ENCODE data around the gene TRIM41.

Gene TRIM41

DNA sequence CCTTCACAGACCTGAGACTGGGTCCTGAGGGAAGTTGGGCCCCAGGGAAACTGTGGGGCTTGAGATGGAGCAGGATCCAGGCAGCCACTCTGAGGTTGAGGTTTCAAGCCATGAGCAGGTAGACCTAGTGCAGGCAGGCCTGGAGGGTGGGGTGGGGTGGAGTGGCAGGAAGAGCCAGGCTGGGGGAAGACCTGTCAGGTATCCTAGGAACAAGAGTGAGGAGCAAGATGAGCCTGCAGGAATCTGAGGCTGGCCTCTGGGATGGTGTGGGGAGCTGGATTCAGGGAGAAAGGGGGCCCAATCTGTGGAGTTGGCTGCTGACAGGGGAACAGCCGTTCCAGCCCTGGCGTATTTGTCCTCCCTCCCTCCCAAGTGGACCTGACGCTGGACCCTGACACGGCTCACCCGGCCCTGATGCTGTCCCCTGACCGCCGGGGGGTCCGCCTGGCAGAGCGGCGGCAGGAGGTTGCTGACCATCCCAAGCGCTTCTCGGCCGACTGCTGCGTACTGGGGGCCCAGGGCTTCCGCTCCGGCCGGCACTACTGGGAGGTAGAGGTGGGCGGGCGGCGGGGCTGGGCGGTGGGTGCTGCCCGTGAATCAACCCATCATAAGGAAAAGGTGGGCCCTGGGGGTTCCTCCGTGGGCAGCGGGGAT, 10.8 kb downstream of the TRIM41 start:
- no peak for FAIRE-seq

DNA sequence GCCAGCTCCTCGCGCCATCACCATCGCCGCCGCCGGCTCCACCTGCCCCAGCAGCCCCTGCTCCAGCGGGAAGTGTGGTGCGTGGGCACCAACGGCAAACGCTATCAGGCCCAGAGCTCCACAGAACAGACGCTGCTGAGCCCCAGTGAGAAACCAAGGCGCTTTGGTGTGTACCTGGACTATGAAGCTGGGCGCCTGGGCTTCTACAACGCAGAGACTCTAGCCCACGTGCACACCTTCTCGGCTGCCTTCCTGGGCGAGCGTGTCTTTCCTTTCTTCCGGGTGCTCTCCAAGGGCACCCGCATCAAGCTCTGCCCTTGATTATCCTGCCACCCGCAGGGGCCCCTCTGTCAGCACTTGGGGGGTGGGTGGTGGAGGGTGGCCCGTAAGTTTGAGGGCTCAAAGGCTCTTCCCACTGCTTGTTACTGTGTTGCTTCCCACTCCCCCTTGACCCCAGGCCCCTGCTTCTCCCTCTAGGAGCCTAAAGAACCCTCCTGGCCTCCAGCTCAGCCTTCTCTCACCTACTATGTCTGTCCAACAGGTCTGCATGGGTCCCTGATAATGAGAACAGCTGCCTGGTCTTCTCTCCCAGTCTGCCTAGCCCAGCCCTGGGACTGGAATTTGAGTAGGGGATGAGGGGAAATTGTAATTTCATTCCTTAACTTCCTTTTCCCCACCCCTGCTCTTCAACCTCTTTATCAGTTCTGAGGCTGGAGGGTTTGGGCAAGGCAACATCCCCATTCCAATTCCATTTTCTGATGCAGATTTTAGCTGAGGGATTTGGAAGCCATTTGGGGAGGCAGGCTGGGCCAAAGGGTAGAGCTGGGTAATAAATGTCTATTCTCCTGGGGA, 11.6 kb downstream of the TRIM41 start:
- FAIRE-seq, result no peak

DNA sequence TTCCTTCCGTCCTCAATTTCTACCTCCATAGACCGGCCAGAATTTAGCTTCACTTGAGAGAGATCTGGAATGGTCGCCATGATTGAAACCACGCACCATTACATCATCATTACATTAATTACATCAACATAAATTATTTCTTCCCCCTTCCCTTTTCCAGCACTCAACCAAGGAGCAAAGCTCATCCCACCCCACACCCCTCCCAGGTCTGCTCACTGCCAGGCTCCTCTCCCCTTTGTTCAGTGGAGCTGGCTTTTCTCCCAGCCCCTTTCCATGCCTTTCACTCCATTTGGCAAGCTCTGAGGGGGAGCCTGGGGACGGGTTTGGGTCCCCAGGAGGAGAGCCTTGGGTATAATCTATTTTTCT, 12.2 kb downstream of the TRIM41 start:
- FAIRE-seq, result no peak

DNA sequence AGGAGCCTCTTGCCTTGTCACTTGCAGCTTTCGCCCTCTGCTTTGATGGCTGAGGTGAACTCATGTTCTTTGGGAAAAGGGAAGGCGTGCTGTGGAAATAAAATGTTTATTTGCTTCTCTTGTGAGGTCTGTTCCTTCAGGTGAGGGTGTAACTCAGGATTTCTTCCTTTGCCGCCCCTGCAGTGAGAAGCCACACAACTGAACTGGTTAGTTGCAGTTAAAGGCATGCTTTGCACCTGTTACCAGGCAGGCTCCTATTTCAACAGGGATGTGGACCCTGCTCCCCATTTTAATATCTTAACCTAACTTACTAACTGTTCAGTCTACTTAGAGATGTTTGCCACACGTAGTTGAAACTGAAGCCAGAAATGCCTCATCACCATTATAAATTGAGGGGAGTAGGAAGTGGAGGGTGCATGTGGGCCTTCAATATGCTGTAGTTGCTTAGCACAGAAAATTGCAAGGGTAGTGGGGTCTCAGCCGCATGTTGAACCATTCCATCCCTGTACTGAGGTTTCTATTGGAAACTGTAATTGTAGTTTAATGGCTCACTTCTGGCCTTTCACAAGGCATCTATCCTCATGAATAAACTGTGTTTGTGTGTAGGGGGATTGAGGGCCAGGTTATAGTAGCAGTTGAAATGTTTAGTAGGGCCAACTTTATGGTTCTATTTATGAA, 12.7 kb downstream of the TRIM41 start:
- no peak for FAIRE-seq

DNA sequence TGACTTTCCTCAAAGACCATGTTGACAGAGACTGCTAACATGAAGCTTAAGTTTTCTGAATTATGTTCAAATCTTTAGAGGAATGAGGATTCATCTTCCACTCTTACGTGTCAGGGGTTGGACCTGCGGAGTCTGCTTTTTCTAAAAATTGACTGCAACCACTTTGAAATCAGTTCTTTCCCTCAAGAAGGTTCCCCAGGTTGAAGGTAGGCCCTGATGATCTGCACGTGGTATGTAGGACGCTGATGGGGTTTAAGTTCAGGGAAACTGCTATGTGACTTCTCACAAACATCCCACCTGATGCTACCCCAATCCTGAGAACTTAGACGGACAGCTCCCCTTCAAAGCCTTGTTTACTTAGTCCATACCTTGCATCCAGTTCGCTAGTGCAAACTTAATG, 13.4 kb downstream of the TRIM41 start:
- no peak for FAIRE-seq

DNA sequence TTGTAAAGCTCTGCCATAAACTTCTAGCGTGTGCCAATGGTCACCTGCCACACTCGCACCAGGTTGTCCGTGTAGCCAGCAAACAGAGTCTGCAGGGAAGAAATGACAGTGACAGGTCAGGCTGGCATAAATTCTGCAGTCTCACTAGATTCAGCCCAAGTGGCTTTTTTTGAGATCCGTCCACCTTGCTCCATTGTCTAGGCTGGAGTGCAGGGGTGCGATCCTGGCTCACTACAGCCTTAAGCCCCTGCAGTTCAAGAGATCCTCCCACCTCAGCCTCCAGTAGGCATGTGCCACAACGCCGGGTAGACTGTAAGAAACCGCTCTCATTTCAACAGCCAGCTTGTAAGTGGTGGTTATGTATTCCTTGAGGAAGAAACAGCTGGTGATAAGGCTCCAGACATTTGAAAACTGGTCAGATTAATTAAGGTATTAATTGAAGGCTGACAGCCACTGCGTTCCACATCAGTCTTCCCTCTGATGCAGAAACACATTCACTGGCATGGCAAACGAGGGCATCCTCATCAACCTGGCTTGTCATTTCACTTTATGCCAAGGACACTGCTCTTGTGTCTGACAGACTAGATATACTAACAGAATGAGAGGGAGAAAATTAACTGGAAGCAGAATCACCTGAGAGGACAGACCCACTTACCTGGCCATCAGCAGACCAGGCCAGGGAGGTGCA, 14.0 kb downstream of the TRIM41 start:
- FAIRE-seq, result no peak

DNA sequence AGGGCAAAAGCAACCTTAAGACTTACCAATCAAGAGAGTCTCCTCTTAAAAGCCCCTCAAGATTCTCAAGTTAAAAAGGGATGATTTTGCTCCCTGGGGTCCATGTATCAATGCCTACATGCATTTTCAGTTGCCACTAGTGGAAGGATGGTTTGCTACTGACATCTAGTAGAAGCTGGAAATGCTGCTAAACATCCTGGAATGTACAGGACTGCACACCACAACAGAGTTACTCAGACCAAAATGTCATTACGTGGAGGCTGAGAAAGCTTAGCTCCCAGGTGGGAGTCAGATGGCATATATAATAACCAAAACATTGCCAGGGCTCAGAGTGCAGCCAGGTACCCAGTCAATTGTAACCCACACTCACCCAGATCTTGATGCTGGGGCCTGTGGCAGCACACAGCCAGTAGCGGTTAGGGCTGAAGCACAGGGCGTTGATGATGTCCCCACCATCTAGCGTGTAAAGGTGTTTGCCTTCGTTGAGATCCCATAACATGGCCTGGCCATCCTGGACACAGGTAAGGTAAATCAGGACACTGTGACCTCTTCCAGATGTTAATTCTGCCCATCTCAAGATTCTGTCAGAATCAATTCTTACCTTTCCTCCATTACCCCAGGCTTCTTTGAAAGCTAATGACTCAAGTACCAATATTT, 14.8 kb downstream of the TRIM41 start:
- no peak for FAIRE-seq

DNA sequence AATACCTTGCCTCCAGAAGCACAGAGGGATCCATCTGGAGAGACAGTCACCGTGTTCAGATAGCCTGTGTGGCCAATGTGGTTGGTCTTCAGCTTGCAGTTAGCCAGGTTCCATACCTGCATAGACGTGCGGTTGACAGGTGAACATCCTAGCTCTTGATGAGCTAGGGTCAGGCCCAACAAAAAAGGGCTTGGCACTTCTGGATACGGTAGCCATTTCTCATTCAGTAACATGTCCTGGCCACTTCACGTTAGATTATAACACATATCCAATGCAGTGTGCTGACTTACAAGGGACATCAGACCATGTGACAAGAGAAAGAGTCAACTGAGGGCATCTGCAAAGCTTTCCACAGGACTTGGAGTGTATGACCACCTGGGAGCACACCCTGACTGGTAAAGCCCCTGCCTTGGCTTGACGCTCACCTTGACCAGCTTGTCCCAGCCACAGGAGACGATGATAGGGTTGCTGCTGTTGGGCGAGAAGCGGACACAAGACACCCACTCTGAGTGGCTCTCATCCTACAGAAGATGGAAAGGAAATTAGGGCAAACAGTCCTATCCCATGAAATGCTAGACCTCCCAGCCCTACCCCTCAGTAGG, 16.1 kb downstream of the TRIM41 start:
- no peak for FAIRE-seq

DNA sequence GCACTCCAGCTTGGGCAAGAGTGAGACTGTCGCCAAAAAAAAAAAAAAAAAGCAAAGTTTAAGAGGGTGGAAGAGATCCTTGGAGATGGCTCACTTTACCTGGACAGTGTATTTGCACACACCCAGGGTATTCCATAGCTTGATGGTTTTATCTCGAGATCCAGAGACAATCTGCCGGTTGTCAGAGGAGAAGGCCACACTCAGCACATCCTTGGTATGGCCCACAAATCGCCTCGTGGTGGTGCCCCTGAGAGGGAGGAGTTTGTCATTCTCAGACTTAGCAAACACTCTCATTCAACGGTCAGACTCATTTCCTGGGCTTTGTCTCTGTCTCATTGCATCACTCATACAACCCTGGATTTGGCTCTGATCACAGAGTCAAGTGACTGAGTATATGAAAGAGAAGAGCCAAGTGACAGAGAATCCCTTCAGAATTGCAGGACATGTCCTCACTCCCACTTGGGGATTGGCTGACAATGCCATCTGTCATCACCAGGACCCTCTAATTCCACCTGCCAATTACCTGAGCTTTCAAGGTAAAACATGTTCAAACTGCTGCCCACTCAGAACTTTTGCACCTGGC, 18.4 kb downstream of the TRIM41 start:
- FAIRE-seq, result no peak

DNA sequence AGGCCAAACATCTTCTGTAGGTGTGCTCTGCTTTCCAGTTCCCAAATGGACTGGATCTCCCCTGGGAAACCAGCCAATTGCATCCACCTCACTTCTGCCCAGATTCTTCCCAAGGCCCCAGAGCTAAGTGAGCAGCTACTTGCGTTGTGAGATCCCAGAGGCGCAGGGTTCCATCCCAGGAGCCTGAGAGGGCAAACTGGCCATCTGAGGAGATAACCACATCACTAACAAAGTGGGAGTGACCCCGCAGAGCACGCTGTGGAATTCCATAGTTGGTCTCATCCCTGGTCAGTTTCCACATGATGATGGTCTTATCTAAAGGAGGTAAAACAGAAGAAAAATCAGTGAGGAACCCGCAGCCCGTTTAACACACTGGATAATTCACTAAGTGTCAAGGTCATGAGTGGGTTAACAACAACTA, 19.0 kb downstream of the TRIM41 start:
- no peak for FAIRE-seq

DNA sequence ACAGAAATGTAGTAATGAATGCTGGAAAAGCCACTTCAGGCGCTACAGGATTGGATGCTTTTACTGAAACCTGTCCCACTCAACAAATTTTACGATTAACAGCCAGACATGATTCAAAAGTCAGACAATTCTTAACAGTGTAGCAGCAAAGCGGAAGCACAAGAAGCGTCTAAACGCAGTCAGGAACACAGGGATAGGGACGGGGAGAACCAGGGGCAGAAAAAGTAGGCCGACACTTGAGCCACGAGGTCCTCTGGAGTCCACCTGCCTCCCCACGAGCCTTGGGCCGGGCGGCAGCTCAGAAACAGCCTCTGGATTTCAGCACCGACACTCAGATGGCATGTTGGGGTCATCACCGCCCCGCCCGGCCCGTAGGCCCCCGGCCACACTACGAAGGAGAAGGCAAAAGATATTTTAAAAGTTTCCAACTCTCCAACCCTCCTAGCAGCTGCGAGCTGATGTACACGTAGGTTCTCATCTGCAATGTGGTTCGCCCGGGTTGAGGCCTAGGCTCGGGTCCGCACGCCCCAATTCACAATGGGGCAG, 20.0 kb downstream of the TRIM41 start:
- no peak for FAIRE-seq

DNA sequence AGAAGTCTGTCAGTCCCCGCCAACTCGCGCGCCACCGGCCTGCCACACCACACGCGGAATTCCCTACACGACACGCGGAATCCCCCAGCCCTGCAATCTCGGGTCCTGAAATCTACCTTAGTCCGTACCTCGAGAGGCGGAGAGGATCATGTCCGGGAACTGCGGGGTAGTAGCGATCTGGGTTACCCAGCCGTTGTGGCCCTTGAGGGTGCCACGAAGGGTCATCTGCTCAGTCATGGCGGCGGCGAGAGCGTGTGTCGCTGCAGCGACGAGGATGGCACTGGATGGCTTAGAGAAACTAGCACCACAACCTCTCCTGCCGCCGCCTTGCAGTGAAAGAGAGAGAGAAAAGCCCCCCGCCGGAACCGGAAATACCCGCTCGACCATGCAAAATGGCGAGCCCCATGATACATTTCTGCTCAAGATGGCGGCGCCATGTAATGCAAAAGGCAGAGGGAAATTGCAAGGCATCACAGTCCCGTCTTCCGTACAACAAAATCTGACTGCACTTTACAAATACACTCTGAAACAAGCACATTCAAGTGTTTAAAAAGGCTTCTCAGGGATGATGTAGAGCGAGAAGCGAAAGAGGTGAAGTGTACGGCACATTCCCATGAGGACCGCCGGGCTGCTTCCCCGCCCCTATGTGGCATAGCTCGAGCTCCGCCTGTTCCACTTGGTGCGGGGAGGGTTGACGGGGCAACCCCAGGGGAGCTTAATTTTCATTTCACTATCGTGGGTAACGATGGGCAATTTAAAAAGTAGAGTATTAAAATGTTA, 20.7 kb downstream of the TRIM41 start, which contains the start of gene RACK1:
TSS of gene RACK1 (minus strand) at position 343 of the 780 bp plus-strand sequence. CDS start at position 237, 106 bp downstream.
- no peak for FAIRE-seq

DNA sequence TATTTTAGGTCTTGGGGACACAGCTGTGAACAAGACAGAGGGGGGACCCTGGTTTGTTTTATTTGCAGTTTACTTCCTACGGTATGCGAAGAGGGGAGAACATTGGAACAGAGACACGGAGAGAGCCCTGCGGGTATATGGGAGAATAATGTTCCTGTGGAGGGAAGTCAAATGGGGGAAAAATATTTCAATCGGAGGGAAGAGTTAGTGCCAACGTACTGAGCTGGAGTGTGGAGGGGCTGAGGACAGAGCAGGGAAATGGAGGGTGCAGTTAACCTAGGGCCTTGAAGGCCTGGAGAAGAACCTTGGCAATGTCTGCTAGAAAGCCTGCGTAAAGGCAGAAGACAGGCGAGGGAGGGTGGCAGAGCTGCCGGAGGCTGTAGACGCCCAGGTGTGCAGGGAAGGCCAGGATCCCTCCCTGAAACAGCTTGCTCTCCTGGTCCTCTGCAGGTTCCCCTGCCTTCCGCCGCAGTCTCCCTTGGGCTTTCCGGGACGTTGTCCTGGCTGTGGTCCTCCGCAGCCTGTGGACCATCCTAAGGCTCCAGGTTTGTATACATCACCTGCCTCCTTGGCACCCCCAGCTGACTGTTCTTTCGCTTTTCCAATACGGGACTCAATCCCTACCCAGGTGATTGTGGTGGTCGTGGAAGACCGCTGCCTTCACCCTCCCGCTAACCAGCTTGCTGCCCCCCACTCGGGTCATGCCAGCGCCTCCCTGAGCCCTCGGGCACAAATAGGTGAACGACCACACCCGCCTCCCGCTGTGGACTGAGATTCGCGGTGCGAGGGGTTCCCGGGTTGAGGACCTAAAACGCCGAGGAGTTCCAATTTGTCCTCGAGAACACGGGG, 22.6 kb downstream of the TRIM41 start:
- no peak for FAIRE-seq

DNA sequence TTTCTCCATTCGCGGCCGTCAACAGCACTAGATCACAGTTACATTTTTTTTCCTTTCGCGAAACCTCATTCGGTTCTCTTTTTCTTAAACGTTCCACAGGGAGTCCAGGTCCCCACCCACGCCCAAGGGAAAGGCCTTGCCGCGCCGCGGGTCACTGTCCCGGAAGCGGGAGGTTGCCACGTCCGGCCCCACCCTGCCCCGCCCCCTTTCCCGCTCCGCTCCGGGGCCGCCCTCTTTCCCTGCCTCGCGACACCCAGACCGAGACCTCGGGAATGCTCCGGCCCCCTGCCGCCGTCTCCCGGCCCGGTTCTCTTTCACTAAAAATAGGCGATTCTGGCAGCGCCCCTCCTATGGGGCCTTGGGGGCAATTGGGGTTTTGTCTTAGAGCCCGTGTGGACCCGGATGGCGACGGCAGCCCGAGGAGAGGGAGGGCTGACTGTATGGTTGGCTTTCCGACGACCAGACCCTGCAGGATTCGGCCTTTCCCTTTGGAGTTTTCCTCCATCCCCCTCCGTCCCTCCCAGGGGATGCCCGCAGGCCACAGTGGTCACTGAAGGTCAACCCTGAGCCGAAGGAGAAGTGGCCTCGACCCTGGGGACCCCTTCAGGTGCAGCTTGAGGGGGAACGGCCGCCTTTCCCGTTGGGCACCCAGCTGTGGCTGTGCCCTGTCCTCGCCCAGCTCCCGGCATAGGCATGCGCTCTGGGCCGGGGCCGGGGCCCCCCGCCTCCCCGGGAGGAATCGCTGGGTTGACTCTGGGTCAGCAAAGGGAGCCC, 23.4 kb downstream of the TRIM41 start:
- no peak for FAIRE-seq

DNA sequence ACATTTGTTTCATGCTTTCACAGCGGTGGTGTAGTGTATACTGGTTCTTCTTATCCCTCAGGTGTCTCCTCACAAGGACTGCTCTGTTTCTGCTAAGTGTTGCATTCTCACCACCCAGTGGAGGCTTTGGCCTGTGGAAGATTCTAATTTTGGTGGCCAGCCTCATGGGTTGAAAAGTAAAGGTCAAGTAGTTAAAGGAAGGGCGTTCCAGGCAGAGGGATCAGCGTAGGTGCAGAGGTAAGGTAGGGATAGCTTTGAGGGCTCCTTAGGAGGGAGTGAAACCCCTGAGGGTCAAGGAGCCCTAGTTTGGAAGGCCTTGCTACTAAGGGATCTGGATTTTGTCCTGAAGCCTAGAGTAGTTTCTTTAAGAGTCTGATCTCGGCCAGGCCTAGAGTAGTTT, 25.2 kb downstream of the TRIM41 start:
- no peak for FAIRE-seq

DNA sequence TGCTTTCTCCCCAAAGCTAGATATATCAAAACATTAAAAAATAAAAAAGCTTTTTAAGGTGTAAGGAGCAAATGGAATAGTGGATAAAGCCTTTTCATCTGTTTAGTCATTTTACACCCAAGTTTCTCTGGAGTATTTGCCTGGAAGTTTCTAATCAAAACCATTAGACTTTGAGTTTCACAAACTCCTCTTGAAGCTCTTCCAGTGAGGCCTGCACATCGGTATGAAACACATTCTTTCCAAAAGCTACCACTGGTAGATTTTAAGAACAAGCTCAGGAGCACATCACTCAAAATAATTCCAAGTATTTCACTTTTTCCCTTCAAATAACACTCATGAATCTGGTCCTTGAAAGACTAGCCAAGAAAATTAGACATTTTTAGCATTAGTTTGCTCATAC, 32.2 kb downstream of the TRIM41 start:
- FAIRE-seq, result no peak

DNA sequence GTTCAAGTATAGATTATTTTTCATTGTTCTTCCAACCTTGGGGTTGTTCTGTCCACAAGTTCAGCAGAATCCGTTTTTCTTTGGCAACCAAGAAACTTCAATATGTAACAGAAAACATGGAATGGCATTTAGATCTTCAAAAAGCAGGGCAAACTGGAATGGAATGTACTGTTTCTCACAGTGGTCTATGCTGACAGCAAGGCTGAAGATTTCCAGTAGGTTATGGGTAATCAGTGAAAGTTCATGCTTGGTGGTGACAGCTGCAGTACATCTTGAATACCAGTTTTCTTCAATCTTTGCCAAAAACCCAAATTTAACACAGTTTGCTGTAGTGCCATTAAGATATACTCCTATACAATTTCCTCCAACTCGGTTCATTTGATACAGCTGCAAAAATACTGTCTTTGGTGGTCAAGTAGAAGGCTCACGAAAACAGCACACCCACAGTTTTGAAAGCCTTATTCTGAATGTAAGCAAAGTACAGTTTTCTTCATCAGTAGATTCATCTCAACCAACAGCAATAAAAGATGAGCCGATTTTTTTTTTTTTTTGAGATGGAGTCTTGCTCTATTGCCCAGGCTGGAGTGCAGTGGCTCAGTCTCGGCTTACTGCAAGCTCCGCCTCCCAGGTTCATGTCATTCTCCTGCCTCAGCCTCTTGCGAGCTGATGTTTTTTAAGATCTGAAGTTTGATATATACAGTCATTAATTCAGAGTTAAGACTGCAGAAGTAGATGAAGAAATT, 32.9 kb downstream of the TRIM41 start:
- FAIRE-seq, result no peak

DNA sequence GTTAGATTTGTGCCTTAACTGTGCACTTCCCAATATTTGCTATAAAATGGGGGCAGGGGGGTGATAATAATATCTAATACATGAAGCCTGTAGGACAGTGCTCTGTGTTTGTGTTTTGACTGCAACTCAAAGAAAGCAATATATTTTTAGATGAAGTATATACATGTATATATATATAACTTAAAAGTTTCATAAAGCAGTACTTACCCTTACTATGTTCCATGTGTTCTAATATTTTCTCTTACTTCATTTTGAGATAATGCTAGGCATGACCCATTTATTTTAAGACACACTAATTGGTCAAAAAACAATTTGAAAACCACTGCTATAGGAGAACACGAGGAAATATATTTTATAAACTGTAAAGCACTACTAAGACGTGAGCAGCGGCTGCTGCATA, 35.5 kb downstream of the TRIM41 start:
- no peak for FAIRE-seq

Data from A204.1 (cell line).